NCI-H774 (cell line): ENCODE data around the gene ETV7.
"Not testable (repeated sequence)": the region's sequence is repeated elsewhere in the genome, so short reads cannot be mapped to it uniquely, and the experiment has no call there.

Experiments used
- DNase-seq: peaks from one replicate; lab custom pipeline; 2025; lab: John Stamatoyannopoulos, UW

ETV7 gene

DNA sequence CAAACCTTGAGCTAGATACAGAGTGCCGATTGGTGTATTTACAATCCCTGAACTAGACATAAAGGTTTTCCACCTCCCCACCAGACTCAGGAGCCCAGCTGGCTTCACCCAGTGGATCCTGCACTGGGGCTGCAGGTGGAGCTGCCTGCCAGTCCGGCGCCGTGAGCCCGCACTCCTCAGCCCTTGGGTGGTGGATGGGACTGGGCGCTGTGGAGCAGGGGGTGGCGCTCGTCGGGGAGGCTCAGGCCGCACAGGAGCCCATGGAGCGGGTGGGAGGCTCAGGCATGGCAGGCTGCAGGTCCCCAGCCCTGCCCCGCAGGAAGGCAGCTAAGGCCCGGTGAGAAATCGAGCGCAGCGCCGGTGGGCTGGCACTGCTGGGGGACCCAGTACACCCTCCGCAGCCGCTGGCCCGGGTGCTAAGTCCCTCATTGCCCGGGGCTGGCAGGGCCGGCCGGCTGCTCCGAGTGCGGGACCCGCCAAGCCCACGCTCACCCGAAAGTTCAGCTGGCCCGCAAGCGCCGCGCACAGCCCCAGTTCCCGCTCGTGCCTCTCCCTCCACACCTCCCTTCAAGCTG lies 23.3 kb downstream of the ETV7 start:
- not testable (repeated sequence) for DNase-seq

DNA sequence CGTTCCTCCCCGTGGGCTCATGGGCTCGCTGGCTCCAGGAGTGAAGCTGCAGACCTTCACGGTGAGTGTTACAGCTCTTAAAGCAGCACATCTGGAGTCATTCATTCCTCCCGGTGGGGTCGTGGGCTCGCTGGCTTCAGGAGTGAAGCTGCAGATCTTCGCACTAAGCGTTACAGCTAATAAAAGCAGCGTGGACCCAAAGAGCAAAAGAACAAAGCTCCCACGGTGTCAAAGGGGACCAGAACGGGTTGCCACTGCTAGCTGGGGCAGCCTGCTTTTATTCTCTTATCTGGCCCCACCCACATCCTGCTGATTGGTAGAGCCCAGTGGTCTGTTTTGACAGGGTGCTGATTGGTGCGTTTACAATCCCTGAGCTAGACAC lies 24.1 kb downstream of the ETV7 start:
- not testable (repeated sequence) for DNase-seq

DNA sequence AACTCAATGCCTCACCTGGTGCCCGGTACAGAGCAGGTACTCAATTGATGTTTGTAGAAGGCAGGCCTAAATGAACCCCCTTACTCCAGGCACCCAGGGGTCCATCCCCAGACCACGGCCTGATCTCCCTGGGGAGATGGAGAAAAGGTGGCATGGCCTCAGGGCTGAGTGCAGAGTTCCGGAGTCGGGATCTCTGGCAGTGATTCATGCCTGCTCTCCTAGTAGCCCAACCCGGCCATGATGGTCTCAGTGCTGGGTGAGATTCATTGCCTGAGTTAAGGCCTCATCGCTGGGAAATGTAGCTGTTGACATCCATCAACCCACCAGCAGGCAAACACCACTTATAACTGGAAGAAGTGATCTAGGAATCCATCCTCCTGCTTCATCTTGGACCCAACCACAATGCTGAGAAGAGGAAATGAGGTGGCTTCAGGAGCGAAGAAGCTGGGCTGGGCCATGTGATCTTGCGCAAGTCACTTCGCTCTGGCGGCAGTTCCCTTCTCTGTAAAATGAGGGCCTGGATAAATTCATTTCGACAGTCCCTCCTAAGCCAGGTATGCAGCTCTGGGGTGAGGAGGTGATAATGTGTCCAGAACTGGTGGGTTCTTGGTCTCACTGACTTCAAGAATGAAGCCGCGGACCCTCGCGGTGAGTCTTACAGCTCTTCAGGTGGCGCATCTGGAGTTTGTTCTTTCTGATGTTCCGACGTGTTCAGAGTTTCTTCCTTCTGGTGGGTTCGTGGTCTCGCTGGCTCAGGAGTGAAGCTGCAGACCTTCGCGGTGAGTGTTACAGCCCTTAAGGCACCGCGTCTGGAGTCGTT lies 24.7 kb downstream of the ETV7 start:
- DNase-seq = no peak

DNA sequence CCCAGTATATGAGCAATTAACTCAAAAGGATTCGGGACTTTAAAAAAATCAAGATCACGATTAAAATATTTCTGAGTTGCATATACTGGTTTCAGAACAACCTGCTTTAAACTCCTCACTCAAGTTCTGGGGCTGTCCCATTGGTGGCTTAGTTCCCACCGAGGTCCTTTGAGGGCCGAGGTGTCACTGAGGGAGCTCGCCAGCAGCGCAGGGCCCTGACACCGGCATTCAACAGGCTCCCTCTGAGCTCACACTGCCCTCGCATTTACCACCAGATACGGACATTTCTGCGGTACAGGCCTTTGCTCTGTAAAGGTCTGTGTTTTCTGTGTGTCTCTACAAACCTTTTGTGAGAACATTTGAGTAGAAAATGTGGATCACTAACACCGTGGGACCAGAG lies 26.4 kb downstream of the ETV7 start:
- no peak for DNase-seq

DNA sequence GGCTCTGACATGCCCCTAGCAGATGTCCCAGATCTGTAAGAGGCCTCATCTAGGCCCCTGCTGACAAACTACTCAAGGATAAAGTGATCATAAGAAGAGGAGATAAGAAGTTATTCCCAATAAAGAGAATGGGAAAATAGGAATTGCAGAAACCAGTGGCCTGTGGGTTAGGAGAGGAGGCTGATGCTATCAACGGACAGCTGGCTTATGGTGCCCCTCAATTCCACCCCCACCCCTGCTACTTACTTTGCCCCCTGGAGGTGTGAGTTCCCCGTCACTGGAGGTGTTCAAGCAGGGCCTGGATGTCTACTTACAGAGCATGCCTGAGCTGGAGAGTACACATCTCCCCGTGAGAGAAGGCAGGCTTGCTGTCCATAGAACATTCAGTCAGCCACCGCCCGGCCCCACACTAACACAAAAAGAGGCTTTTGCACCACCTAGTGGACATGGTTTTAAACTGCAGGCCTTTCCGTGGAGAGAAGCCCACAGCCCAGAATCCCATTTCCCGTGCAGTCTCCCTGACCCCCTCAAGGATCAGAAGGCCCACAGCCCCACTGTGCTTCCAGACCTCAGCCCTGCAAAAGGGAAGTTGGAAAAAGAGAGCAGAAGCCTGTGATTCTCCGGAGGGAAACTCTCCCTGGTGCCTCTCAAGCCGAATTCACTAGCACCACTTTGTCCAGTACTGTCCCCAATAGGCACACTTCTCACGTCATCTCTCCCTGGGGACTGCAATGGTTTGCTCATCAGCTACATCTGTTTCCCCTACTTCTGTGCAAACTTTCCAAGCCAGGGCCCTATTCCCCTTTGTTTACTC lies 27.0 kb downstream of the ETV7 start:
- DNase-seq = peak; percentile 78

DNA sequence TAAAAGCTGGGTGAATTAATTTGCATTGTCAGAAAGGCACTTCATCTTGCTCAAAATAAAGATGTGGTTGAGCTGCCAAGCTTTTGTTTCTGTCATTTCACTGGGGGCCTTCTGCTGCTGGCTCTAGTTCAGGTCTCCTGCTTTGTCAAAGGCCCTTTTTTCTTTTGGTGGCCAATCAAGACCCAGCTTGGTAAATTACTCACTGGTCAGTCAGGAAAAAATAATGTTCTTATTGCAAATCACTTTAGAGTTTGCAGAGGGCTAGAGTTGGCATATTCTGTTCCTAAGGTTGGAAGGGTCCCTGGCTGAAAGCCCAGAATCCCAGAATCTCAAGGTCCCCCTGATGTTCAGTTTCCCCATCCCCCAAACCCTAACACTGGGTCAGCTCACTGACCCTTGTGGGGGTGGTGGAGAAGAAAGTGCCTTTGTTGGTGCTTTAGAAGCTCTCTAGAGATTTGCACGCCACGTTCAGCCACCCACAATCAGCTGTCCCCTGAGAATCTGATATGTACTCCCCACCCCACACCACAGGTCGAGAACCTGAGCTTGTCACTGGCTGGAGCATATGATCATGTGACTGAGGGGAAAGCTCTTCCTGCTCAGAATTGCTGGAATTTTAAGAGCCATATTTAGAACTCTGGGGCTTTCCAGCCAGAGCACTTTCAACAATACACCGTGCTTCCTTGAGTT lies 29.1 kb downstream of the ETV7 start:
- no peak for DNase-seq

DNA sequence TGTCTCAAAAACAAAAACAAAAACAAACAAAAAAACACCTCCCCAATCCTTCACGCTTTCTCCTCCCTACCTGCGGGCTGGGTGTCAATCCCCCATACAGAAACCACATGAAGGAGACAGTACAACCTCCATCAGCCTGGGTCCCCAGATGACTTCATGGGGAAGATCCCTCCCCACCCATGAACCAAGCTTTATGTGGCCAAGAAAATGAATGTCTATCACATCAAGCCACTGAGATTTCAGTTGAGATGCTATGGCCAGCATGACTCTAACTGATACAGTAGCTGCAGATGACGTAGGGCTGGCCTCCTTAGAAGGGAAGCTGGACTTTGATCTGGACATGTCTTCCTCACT lies 29.6 kb downstream of the ETV7 start:
- no peak for DNase-seq

DNA sequence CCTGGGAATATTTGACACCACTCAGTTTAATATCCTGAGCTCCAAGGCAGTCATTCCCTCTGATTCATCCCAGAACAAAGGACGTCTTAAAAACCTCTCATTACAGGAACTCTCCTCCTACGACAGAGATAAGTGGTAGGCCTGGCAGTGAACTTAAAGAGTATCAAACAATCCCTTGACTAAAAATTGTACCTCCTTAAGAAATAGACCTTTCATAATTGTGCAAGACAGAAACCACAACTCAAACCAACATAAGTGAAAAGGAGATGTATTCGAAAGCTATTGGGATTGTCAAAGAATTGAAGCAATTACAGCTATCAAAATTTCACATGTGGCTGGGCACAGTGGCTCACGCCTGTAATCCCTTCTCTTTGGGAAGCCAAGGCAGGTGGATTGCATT lies 31.6 kb downstream of the ETV7 start:
- no peak for DNase-seq

DNA sequence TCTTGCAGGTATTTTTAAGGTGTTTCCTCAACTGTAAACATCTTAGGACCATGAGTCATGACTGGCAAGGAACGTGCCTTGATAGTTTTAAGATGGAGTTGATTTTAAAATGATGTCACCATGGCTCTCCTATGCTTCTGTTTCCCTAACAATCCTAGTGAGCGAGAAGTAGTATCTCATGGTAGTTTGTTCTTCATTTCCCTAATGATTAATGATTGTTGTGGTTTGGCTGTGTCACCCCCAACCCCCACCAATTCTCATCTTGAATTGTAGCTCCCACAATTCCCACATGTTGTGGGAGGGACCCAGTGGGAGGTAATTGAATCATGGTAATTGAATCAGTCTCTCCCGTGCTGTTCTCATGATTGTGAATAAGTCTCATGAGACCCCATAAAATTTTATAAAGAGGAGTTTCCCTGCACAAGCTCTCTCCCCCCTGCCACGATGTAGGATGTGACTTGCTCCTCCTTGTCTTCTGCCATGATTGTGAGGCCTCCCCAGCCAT lies 34.0 kb downstream of the ETV7 start:
- no peak for DNase-seq

DNA sequence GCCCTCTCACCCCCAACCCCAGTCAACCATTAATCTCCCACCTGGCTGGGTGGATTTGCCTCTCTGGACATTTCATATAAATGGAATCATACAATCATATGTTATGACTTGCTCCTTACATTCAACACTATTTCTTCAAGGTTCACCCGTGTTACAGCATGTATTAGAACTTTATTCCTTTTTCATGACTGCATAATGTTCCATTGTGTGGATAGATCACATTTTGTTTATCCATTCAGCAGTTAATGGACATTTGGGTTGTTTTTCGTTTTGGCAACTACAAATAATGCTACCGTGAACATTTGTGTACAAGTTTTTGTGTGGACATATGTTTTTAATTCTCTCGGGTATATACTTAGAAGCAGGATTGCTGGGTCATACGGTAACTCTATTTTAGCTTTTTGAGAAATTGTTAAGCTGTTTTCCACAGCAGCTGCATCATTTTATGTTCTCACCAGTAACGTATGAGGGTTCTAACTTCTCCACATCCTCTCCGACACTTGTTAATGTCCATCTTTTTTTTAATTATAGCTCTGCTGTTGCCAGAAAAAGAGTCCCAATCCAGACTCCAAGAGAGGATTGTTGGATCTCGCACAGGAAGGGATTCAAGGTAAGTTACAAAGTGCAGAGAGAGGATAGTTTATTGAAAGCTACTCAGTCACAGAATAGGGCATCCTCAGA lies 34.9 kb downstream of the ETV7 start:
- DNase-seq = no peak

DNA sequence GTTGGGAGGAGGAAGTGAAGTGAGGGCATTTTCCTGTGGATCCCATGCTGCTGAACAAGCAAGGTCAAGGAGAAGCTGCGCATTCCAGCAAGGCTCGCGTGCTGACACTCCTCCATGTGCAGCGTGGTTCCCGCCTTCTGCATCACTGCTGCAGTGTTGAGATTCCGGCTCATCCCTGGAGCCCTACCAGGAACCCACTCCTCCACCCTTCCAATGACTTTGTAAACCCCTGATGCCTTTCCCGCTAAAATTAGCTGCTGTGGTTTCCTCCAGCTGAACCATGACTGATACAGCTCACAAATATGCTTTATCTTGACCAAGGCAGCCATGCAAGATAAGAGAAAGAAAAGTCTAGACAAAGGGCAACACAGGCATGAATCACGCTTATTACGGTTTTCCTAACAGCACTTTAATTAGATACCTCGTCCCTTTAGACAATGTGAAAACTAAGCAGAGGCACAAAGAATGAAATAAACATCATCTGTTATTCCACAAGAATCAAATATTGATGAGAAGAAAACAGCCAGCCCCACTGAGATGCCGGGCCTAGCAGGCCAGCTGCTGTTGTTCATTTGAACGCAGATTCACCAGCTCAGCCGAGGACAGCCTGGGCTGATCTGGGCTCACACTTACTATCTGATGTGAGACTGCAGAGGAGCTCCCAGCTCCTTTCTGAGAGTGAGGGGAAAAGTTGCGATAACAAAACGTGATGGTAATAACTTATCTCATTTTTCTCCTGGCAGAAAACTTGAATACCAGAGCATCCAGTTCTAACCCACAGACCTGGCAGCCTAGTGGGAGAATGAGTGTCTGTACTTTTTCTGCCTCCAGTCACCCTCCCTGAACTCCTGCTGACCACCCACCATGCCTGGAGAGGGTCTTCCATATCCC lies 36.5 kb downstream of the ETV7 start:
- DNase-seq = no peak

DNA sequence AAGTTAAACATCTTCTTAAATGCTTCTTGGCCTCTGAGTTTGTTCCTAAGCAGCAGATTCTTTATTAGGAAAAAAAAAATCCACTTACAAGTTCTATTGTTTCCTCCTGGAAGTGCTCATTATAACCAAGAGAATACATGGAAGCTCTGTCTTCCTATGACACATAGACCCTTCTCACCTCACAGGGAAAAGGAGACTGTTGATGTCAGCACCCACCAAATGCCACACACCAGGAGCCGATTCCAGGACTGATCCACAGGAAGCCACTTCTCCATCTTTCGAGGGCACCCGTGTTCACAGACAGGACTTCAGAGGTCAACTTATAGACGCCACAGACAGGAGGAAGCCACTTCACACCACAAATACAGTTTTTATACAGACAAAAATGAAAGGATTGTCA lies 37.4 kb downstream of the ETV7 start:
- DNase-seq = no peak

DNA sequence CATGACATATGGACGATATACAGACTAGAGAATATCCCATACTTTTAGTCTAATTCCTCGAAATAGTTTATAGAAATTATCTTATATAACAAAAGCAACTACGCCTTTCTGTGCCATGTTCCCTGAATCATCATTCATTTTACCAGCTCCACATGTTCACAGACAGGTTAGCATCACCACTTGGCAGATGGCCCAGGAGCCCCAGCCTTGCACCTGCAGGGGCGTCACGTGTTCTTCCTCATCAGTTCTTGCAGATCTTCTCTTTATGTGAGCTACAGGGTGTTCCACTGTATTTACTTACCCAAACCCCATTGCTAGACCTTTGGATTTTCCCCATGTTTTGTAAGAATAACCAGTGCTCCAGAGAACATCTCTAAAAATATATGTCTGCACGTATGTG lies 38.2 kb downstream of the ETV7 start:
- DNase-seq = peak; percentile 76

DNA sequence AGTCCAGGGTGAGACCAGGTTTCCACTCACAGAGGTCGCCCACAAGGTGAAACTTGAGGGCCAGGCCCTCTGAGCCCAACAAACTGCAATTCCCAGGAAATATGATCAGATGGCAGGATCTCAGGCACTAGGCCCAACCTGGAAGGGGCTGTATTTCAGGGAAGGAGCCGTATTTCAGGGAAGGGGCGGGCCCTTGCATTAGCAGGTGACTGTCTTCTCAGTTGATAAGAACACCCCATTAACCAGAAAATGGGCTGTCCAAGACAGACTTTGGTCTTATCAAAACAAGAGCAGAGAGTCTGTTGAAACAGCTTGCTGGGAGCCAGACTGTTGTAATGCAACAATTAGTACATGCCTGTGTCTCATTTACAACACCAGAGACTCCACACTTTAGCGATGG lies 39.8 kb downstream of the ETV7 start:
- no peak for DNase-seq

DNA sequence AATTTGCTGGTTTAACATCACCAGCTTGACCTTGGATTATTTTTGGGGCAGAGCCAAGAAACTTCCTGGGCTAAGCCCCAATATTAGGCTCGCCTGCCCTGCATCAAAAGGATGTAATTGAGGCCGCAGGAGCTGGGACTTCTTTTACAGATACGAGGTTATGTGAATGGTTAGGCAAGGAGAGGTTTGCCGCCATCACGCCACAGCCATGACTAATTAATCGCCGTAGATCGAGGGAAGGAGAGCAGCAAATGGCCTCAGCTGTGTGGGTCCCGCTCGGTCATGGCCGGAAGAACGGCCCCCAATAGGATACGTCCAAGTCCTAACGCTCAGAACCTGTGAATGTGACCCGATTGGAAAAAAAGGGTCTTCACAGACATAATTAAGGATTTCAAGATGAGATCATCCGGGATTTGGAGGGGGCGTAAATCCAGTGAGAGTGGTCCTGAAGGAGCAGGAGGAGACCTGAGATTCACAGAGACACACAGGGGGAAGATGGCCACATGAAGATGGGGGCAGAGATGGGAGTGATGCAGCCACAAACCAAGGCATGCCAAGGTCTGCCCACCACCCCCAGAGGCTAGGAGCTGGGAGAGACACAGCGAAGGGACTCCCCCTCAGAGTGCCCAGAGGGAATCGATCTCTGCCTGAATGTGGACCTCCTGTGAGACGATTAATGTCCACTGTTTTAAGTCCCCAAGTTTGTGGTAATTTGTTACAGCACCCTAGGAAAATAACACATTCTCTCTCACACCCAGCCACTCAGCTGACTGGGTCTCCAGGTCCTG lies 40.8 kb downstream of the ETV7 start:
- DNase-seq = no peak

DNA sequence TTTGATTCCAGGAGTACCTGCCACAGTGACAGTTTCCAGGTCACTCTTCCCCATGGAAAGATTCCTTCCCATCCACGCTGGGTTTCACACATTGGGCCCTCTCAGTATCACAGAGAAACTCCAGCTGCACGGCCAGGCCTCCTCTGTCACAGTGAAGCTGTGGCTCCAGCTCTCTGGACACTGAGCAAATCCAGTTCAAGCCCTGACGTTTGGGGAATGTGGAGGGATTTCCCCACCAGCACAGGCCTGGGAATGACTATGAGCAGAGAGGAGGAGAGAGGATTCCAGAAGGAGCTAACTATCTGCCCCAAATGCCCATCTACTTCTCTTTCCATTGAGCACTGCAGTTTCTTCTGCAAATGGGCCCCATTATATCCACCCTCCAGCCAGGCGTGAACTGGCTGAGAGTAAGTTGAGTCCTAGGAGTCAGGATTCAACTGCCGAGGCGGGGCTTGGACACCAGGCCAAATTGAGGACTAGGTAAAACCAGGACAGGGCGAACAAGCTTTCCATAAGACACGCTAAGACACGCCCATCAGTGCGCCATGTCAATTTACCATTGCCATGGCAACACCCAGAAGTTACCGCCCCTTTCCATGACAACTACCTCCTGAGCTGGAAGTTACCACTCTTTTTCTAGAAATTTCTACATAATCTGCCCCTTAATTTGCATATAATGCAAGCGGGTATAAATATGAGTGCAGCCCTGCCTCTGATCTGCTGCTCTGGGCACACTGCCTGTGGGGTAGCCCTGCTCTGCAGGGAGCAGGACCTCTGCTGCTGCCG lies 41.6 kb downstream of the ETV7 start:
- DNase-seq = no peak

DNA sequence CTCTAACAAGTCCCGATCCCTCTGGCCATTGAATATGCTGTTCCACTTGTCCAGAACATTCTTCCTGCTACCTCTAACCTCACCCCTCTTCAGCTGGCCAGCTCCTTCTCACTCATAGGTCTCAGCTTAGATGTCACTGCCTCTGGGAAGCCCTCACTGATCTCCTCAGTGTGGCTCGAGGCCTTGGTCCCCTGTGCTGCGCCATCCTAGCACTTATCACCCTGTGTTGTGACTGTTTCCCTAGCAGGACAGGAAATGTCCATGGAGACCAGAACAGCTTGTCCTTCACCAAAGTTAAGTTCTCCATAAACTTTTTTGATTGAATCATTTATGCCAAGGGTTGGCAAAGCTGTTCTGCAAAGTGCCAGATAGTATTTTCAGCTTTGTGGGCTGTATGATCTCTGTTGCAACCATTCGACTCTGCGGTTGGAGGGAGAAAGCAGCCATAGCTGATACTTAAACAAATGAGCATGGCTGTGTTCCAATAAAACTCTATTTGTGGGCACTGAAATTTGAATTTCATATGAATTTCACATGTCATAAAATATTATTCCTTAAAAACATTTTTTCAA lies 44.3 kb downstream of the ETV7 start:
- no peak for DNase-seq

DNA sequence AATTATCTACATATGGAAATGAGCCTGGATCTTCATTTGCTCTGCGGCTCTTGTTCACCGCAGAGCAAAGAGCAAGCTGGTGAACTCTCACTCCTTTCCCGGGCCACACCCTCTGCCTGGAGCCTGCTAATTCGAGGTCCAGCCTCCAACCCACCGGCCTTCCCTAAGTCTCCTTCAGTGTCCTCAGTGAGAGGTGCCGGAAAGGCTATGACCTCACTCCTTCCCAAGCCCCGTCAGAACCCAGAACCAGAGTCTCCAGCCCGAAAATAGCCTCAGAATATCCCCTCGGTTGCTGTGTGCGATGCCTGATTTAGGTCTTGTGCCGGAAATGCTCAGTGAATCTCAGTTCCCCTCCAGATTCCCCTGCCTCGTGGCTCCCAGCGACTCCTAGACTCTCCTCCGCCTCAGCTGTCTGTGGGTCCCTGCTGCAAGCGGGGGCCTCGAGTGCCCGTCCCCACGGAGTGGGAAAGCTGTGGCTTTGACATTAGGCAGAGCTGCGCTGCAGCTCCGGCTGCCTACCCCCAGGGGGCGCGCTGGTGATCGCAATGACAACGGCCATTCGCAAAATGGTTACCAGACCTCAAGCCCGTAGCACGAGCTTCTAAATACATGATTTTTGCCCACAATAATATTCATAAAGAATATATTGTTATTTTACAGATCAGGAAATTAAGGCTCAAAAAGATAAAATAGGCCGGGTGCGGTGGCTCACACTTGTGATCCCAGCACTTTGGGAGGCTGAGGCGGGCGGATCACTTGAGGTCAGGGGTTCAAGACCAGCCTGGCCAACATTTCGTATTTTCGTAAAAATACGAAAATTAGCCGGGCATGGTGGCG lies 46.6 kb downstream of the ETV7 start:
- peak; percentile 25 for DNase-seq
